ENCODE measurements around the gene NOS1AP.
"Not testable (repeated sequence)": the region's sequence is repeated elsewhere in the genome, so short reads cannot be mapped to it uniquely, and the experiment has no call there.

NOS1AP gene

GRCh38 chr1:162390396-162391185, 321.1 kb downstream of the NOS1AP start:
- DNase-seq, result peak in 1 of 2 experiments; percentile 15

- DNase-seq, result peak in 1 of 2 experiments; percentile 52
Measured at GRCh38 chr1:162391790-162392563, 322.5 kb downstream of the NOS1AP start.

- no peak for DNase-seq
Measured at GRCh38 chr1:162396201-162396906, 326.9 kb downstream of the NOS1AP start.

GRCh38 chr1:162397039-162397448, 327.6 kb downstream of the NOS1AP start:
- DNase-seq, result no peak

GRCh38 chr1:162397943-162398560, 328.6 kb downstream of the NOS1AP start:
- no peak for DNase-seq

- no peak for DNase-seq
Measured at GRCh38 chr1:162398999-162399580, 329.6 kb downstream of the NOS1AP start.

GRCh38 chr1:162400790-162401355, 331.4 kb downstream of the NOS1AP start:
- DNase-seq, result no peak

- no peak for DNase-seq
Measured at GRCh38 chr1:162404550-162405160, 335.2 kb downstream of the NOS1AP start.

GRCh38 chr1:162405800-162406199, 336.3 kb downstream of the NOS1AP start:
- DNase-seq, result no peak

GRCh38 chr1:162406811-162407210, 337.3 kb downstream of the NOS1AP start:
- DNase-seq, result no peak

GRCh38 chr1:162407539-162407938, 338.0 kb downstream of the NOS1AP start:
- no peak for DNase-seq

- DNase-seq, result no peak
Measured at GRCh38 chr1:162412002-162412401, 342.5 kb downstream of the NOS1AP start, which contains the start of gene SH2D1B. Gene SH2D1B (minus strand): TSS chr1:162412136. CDS start chr1:162412016, 120 bp downstream.

GRCh38 chr1:162416215-162416614, 346.7 kb downstream of the NOS1AP start:
- DNase-seq, result no peak

GRCh38 chr1:162416909-162417308, 347.4 kb downstream of the NOS1AP start:
- DNase-seq, result no peak

- DNase-seq, result no peak
Measured at GRCh38 chr1:162417650-162418049, 348.2 kb downstream of the NOS1AP start.

- DNase-seq, result not testable (repeated sequence)
Measured at GRCh38 chr1:162418584-162418983, 349.1 kb downstream of the NOS1AP start.

- DNase-seq, result not testable (repeated sequence)
Measured at GRCh38 chr1:162419450-162419931, 350.0 kb downstream of the NOS1AP start.
